Measurements from ENCODE around the gene RAP1GAP2.
"Not testable (repeated sequence)": the region's sequence is repeated elsewhere in the genome, so short reads cannot be mapped to it uniquely, and the experiment has no call there.

The RAP1GAP2 gene

DNA sequence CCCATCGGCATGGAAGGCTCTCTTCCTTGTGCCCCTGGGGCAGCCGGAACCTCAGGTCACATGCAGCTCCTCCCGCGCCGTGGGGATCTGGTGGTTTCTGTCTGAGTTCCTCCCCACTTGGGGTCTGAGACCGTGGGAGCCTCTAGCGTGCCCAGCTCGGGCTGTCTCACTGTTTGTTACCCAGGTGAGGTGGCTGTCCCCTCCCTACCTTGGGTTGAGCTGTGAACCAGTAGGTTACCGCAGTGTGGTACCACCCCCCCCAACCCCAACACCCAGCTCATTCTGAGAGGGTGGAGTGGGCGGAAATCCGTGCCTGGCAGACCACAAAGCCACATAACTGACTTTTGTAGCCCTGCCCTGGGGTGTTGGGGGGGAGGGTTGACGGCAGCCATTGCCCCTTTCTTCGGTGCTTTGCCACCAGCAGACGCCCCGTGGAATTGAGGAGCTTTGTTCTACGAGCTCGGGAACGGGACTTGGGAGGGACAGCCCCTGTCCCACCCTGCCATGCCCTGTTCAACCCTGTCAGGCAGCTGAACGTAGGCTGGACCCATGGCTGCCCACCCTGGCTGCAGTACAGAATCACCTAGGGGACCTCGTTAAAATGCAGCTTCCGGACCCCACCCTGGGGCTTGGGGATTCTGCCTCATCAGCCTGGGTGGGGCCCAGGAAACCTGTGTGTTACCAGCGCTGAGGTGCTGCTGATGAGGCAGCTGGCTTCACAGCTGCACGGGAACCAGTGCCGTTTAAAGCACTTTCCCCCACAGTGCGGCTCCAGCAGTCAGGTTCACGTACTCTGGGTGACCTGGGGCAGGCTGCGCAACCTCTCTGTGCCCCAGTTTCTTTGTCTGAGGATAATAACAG lies 18.5 kb downstream of the RAP1GAP2 start:
- DNase-seq (ENCODE audit: low read depth in 2 of 2), result peak; percentile 85 to 86

GRCh38 chr17:2815781-2816185 lies 19.5 kb downstream of the RAP1GAP2 start:
- no peak for DNase-seq (ENCODE audit: low read depth in 2 of 2)

GRCh38 chr17:2816688-2817087 lies 20.4 kb downstream of the RAP1GAP2 start:
- no peak for DNase-seq (ENCODE audit: low read depth in 2 of 2)

DNA sequence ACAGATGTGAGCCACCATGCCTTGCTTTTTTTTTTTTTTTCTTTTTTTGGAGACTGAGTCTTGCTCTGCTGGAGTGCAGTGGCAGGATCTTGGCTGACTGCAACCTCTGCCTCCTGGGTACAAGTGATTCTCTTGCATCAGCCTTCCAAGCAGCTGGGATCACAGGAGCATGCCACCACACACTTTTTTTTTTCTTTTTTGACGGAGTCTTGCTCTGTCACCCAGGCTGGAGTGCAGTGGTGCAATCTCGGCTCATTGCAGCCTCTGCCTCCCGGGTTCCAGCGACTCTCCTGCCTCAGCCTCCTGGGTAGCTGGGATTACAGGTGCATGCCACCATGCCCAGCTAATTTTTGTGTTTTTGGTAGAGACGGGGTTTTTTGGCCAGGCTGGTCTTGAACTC lies 23.1 kb downstream of the RAP1GAP2 start:
- not testable (repeated sequence) for DNase-seq (ENCODE audit: low read depth in 2 of 2)

- DNase-seq (ENCODE audit: low read depth in 2 of 2), result no peak
Observed at GRCh38 chr17:2819921-2820501, 23.8 kb downstream of the RAP1GAP2 start.

DNA sequence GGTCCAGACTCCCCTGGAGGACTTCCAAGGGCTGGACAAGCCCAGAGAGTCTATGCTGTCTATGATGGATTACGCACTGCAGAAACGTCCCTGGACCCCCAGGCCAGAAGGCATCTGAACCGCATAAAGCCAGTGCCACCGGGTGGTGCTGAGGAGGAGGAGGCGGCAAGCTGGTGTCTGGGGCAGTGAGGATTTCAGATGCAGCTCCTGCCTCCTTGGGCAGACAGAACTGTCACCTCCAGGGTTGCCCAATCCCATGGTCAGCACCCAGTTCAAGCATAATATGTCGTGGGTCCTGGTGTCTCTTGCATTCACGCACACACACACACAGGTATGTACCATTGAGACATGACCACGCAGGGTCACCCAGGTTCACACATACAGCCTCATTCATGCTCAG lies 25.6 kb downstream of the RAP1GAP2 start:
- DNase-seq (ENCODE audit: low read depth in 2 of 2), result no peak

DNA sequence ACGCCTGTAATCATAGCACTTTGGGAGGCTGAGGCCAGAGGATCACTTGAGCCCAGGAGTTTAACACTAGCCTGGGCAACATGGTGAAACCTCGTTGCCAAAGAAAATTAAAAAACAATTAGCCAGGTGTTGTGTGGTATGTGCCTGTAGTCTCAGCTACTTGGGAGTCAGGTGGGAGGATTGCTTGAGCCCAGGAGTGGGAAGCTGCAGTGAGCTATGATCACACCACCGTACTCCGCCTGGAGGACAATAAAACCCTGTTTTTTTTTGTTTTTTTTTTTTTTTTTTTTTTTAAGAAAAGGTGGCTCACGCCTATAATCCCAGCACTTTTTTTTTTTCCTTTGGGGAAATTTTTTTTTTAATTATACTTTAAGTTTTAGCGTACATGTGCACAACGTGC lies 26.1 kb downstream of the RAP1GAP2 start:
- no peak for DNase-seq (ENCODE audit: low read depth in 2 of 2)

DNA sequence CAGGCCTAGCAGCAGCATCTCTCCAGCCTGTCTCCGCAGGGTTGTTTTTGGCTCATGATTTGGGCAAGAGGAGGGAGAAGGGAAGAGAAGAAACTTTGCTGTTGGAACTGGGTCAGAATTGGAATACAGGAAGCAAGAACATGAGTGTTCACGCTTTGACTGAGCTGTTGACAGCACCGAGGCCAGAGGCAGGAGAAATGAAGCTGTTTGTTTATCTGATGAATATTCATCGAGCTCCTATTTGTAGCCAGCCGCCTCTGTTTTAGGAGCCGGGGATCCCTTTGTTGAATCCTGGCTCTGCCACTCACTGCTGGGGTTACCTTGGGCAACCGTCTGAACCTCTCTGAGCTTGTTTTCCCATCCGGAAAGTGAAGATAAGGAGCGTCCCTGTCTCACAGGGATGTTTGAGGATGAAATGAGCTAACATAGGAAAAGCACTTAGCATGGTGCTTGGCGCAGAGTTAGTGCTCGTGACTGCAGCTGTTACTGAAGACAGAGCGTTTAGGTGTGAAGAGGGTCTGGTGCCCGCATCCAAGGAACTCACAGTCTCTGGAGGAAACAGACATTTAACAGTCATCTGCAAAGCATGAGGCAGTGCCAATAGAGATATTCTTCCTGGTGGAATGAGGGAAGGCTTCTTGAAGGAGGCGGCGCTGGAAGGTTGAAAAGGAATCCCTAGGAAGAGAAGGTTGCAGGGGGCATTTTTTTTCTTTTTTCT lies 29.2 kb downstream of the RAP1GAP2 start:
- no peak for DNase-seq (ENCODE audit: low read depth in 2 of 2)

DNA sequence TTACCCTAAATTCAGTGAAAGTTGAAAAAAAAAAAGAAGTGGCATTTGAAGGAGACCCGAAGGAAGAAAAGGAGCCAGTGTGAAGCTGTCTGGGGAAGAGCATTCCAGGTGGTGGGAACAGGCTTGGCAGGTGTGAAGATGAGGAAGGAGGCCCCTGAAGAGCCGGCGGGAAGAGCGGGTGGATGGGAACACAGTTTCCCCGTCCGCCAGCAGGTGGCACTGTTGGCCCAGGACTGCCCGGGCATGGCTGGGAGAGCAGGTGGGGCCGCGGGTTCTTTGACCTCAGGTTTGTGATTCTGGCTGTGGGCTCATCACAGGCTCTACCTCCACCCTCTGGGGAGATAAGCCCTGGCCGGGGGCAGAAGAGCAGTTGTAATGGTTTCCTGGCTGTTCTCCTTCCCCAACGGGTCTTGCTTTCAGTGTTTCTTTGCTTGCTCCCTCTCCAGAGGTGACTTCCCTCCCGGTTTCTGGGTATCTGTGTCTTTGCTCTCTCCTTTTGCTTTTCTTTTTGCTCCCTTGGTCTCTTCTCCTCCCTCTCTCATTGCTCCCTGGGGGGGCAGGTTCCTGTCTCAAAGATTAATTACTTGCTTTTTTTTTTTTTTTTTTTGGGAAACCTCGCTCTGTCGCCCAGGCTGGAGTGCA lies 32.3 kb downstream of the RAP1GAP2 start:
- DNase-seq (ENCODE audit: low read depth in 2 of 2), result peak; percentile 53 to 70

- DNase-seq (ENCODE audit: low read depth in 2 of 2), result no peak
Observed at GRCh38 chr17:2830678-2831077, 34.4 kb downstream of the RAP1GAP2 start.

DNA sequence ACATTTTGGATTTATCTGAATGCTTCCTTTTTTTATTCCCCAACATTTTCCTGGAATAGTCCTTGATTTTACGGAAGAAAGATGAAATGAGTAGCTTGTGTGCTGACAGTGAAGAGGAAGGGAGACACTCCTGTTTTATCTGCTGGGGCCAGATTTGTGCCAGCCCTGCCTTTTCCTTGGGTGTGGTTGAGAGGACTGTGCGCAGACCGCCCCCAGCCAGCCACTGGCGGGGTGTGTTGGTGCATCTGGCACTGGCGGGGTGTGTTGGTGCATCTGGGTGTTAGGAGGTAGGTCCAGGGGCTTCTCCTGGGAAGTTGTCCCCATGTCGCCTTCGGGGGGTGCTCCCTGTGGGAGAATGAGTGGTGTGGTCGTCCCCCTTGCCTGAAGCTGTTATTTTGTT lies 39.5 kb downstream of the RAP1GAP2 start:
- no peak for DNase-seq (ENCODE audit: low read depth in 2 of 2)

DNA sequence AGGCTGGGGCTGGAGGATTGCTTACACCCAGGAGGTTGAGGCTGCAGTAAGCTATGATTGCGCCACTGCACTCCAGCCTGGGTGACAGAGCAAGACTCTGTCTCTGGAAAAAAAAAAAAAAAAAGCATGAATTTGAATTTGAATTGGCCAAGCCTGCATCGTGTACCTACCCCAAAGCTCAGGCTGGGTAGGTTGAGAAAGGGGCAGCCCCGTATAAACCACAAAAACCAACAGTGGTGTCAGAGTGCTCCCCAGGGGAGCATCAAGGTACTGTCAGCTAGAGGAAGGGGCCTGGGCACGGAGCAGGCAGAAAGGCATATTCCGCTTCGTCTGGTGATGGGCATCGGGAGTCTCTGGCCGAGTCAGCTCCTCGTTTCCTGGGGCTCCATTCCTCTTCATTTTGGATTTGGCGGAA lies 40.9 kb downstream of the RAP1GAP2 start:
- DNase-seq (ENCODE audit: low read depth in 2 of 2), result no peak

DNA sequence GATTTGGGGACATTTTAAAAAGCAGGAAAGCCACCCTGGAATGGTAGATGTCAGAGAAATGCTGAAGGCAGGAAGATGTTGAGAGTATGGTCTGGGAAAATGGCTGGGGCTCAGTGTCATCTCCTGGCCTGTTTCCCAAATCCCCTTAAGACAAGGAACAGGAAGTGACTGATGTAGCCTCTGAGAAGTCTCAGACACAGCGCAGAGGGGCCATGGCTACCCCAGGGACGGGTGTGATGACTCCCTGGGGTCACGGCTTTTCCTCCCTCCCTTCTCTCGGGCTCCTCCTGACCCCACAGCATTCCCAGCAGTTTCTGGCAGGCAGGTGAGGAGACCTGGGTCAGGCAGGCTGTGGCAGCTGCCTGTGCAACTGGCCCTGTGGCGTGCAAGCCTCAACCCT lies 45.4 kb downstream of the RAP1GAP2 start:
- no peak for DNase-seq (ENCODE audit: low read depth in 2 of 2)

DNA sequence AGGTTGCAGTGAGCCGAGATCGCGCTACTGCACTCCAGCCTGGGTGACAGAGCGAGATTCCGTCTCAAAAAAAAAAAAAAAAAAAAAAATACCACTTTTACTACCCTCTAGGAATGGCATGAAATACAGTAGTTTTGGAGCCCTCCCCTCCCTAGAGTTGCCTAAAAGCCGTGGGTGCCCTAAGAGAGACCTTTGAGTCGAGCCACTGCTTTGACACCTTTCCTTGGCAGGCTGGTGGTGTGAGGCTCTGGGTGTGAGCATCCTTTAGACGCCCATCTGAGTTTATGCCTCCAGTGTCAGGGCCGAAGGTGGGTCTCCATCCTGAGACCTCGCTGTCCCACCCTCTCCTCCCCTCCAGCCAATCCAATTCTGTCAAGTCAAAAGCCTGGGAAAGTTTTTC lies 46.2 kb downstream of the RAP1GAP2 start:
- no peak for DNase-seq (ENCODE audit: low read depth in 2 of 2)

DNA sequence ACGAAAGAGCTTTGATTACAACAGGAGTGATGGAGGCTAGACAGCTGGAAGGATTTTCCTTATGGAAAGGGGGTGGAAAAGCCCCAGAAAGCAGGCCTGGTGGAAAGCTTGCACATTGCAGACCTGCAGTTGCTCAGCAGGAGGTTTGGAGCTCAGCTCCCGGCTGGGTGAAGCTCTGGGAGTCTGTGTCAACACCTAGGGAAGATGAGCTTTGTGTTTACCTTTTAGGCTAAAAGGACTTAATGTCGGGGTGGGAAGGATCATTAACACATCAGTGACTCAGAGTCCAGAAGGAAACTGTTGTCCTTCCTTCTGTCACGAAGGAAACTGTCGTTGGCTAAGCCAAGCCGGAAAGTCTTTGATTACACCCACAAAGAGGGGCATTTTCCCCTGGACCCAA lies 48.2 kb downstream of the RAP1GAP2 start:
- no peak for DNase-seq (ENCODE audit: low read depth in 2 of 2)

- no peak for DNase-seq (ENCODE audit: low read depth in 2 of 2)
Observed at GRCh38 chr17:2847381-2848333, 51.4 kb downstream of the RAP1GAP2 start.

DNA sequence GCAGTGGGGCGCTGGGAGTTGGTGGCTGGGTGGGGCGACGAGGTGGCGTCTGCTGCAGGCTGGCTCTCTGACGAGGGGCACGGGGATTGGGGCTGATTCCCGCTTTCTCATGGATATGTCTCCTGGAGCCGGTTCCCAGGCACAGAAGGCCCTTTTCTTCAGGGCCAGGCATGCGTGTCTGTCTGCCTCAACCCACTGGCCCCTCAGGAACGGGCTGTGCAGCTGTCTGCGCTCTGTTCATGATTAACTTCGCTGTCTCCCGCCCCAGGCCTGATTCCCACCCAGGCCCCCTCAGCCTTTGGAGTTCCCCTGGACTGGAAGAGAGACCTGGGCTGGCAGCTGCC lies 53.1 kb downstream of the RAP1GAP2 start:
- no peak for DNase-seq (ENCODE audit: low read depth in 2 of 2)

- DNase-seq (ENCODE audit: low read depth in 2 of 2), result no peak
Observed at GRCh38 chr17:2850991-2851390, 54.8 kb downstream of the RAP1GAP2 start.

GRCh38 chr17:2851615-2852014 lies 55.4 kb downstream of the RAP1GAP2 start:
- no peak for DNase-seq (ENCODE audit: low read depth in 2 of 2)

- no peak for DNase-seq (ENCODE audit: low read depth in 2 of 2)
Observed at GRCh38 chr17:2852221-2852620, 56.0 kb downstream of the RAP1GAP2 start.

- DNase-seq (ENCODE audit: low read depth in 2 of 2), result no peak
Observed at GRCh38 chr17:2852729-2853282, 56.6 kb downstream of the RAP1GAP2 start.
